GM19239 (cell line): ENCODE data around the gene PCED1A.

Experiments
- DNase-seq: peaks from one replicate; pipeline ENCODE4 v3.0.0; 2011; ENCODE audit warnings: low spot score; ENCODE audit not compliant: insufficient read length
- FAIRE-seq: peaks from 2 replicates; lab custom pipeline; 2011; peaks lifted over from hg19 to GRCh38; lab: Jason Lieb, UNC

PCED1A gene

GRCh38 chr20:2794202-2794748, 46.2 kb downstream of the PCED1A start:
- FAIRE-seq (no peak), DNase-seq (no peak)

DNA sequence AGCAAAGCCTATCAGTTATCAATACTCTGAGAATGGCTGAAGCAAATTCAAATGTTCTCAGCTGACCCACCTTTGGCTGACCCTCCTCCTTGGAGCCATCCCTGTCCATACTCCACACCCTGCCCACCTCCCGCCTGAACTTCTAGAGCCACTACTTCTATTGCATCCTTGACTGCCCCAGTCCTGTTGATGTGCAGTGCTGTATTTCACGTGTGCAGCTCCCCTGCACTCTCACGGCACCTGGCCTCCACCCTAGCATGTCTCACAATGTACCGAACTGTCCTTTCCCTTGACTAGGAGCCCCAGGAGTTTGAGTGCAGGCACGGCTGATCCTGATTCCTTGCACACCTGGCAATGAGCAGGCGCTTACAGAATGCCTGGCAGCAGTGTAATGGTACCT, 47.0 kb downstream of the PCED1A start:
- no peak for FAIRE-seq
- DNase-seq, result no peak
